Measurements from ENCODE around the gene AUTS2. TPM values are rescaled to one million over a fixed set of nuclear protein-coding genes. Genes with fewer than 3 reads are reported as not detected.

AUTS2 gene
- total and polyA plus RNA-seq, 9 of the 15 experiments (the other 6 are each of a cell fraction or from before 2014, with no cell fraction given), result 0.58 TPM; not detected in 8

GRCh38 chr7:70008466-70008865 lies 410.2 kb downstream of the AUTS2 start:
- Histone ChIP-seq H3K9me3 (replicated peaks; ENCODE audit: control insufficient read depth, insufficient read depth, low read depth, low read length) (no peaks in the 10 kb centered on the region), H3K36me3 (ENCODE audit: control insufficient read depth, insufficient read depth, low read length) (no peaks in the 10 kb centered on the region), H3K4me1 (replicated peaks in 1 of 2; ENCODE audit: control insufficient read depth in 2 of 2, insufficient read depth in 2 of 2, low read length in 2 of 2) (no peaks in the 10 kb centered on the region), H3K9me1 (ENCODE audit: control insufficient read depth, insufficient read depth, low read length) (no peaks in the 10 kb centered on the region), H3K27ac (ENCODE audit: extremely low read depth, low read depth, low read length) (no peak overlapping the region), H3K27me3 (ENCODE audit: control insufficient read depth in 2 of 2, insufficient read depth in 2 of 2, low read length in 2 of 2) (no peaks in the 10 kb centered on the region), H4K20me1 (replicated peaks; ENCODE audit: control insufficient read depth, insufficient read depth, low read length) (no peaks in the 10 kb centered on the region), H2AFZ (ENCODE audit: low read depth, low read length) (no peak overlapping the region), H3K79me2 (ENCODE audit: control insufficient read depth, insufficient read depth, low read length) (no peaks in the 10 kb centered on the region), H3K4me2 (ENCODE audit: insufficient read depth, low read length) (no peak overlapping the region), H3K4me3 (no peak overlapping the region), H3K9ac (ENCODE audit: insufficient read depth in 1 of 2, low read depth in 2 of 2, low read length in 2 of 2) (no peak overlapping the region)
- FAIRE-seq, result no peak
- no peak for DNase-seq (ENCODE audit: extremely low read depth in 1 of 4, low spot score in 3 of 4)
- BruUV-seq (replicated peaks), result no TSS peak
- POLR2A ChIA-PET, result no interaction called here
- WGBS (ENCODE audit: insufficient coverage, low coverage, missing lambda C conversion rate), result 0% methylated on average over 4 of the region's 4 CpGs
- in situ Hi-C loops (cut with MboI) (no loop called here), intact Hi-C loops (cut with micrococcal nuclease) (no loop called here)
- no peak for ATAC-seq
- CTCF ChIA-PET (ENCODE audit: low intra/inter-chr PET ratio), result no interaction called here
- TF ChIP-seq MLLT1 (IDR thresholded peaks at IDR 0.05), result no peak
- TF ChIP-seq ZNF175 (CRISPR knock-in tag; IDR thresholded peaks at IDR 0.05; ENCODE audit: low read depth), result no peak
- TF ChIP-seq ZBTB5 (IDR thresholded peaks at IDR 0.05), result no peak
- no peak for TF ChIP-seq VEZF1 (CRISPR knock-in tag; IDR thresholded peaks at IDR 0.05)
- TF ChIP-seq ZNF79 (CRISPR knock-in tag; IDR thresholded peaks at IDR 0.05; ENCODE audit: low read depth), result no peak
- TF ChIP-seq ZBTB7A (IDR thresholded peaks at IDR 0.05; ENCODE audit: borderline replicate concordance, control insufficient read depth, low read depth, low read length), result no peak
- TF ChIP-seq TAF1 (IDR thresholded peaks at IDR 0.05; ENCODE audit: control insufficient read depth, extremely low read depth, insufficient read depth, low read length, severe bottlenecking), result no peak
- no peak for TF ChIP-seq TAF7 (tag; IDR thresholded peaks at IDR 0.05)
- no peak for TF ChIP-seq FIP1L1 (IDR thresholded peaks at IDR 0.05; ENCODE audit: low read depth, low read length, poor library complexity, severe bottlenecking)
- TF ChIP-seq ZNF384 (IDR thresholded peaks at IDR 0.05; ENCODE audit: low read depth, low read length), result no peak
- no peak for TF ChIP-seq PCBP1 (IDR thresholded peaks at IDR 0.05; ENCODE audit: low read depth, low read length, poor library complexity, severe bottlenecking)
- TF ChIP-seq MITF (IDR thresholded peaks at IDR 0.05), result no peak
- no peak for TF ChIP-seq DACH1 (IDR thresholded peaks at IDR 0.05; ENCODE audit: partially characterized antibody)
- TF ChIP-seq SMAD1 (IDR thresholded peaks at IDR 0.05; ENCODE audit: low read depth, low read length, partially characterized antibody), result no peak
- TF ChIP-seq HINFP (tag; conservative IDR thresholded peaks at IDR 0.05; ENCODE audit: low read depth), result no peak
